Measurements from ENCODE around the gene SPATA6. TPM values are rescaled to one million over a fixed set of nuclear protein-coding genes. Genes with fewer than 3 reads are reported as not detected.

The SPATA6 gene

DNA sequence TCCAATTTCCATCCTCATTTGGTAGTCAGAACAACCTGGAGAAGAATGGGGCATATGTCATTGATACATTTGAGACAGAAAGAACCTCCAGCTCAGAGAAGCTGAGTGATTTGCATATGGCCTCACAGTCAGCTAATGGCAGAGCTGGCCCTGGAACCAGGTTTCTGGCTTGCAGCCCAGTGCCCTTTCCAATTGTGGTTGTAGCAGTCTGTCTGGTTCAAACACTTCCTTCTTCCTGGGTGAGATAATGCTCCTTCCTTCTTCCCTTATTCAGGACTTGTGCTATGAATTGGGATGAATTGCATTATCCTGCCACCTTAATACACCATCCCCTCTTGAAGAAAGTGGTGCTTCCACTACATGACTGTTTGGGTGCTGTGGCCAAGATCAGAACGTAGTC is 225.3 kb downstream of the SPATA6 start:
- H2AFZ ChIP-seq (ENCODE audit: low read length): no peak overlapping the region
- DNase-seq (ENCODE audit: low spot score): no peak
- H3K23ac ChIP-seq (ENCODE audit: low read depth, low read length, poor library complexity): no peak overlapping the region
- H3K27ac ChIP-seq (replicated peaks; ENCODE audit: low read length): no peak overlapping the region
- no peak overlapping the region for H3K18ac ChIP-seq (ENCODE audit: low read length)
- H4K8ac ChIP-seq (ENCODE audit: low read depth, low read length): no peak overlapping the region
- no peak overlapping the region for H3K4me2 ChIP-seq (ENCODE audit: insufficient read depth, low read length, poor library complexity, severe bottlenecking)
- H4K91ac ChIP-seq (ENCODE audit: low read depth, low read length, poor library complexity): no peak overlapping the region
- H3K36me3 ChIP-seq (replicated peaks in 1 of 2; ENCODE audit: control insufficient read depth in 2 of 2, insufficient read depth in 2 of 2, low read length in 2 of 2): no peaks in the 10 kb centered on the region
- no peak overlapping the region for H2BK12ac ChIP-seq (ENCODE audit: low read length)
- H3K4me3 ChIP-seq (ENCODE audit: low read length in 2 of 2): no peak overlapping the region
- no peaks in the 10 kb centered on the region for H3K79me1 ChIP-seq (ENCODE audit: low read depth, low read length)
- no peak overlapping the region for H3K14ac ChIP-seq (ENCODE audit: low read length)
- no peak overlapping the region for H2AK5ac ChIP-seq (ENCODE audit: low read depth, low read length)
- H2BK15ac ChIP-seq (ENCODE audit: low read length): no peak overlapping the region
- H3K9ac ChIP-seq (ENCODE audit: low read depth, low read length, poor library complexity): no peak overlapping the region
- H2BK5ac ChIP-seq (ENCODE audit: low read length): no peak overlapping the region
- no peaks in the 10 kb centered on the region for H3K27me3 ChIP-seq (ENCODE audit: control insufficient read depth in 3 of 3, insufficient read depth in 3 of 3, low read depth in 1 of 3, low read length in 3 of 3)
- no peaks in the 10 kb centered on the region for H3K9me3 ChIP-seq (replicated peaks in 1 of 2; ENCODE audit: control insufficient read depth in 2 of 2, insufficient read depth in 1 of 2, low read depth in 1 of 2, low read length in 2 of 2)
- no peak overlapping the region for H2BK120ac ChIP-seq (ENCODE audit: low read depth, low read length)
- H3K4me1 ChIP-seq (ENCODE audit: control insufficient read depth in 2 of 2, insufficient read depth in 1 of 2, low read depth in 1 of 2, low read length in 2 of 2): peaks cover 0 to 6% of the 10 kb centered on the region in 2 donors
- WGBS, 2 donors (ENCODE audit: extremely low coverage in 2 of 2, insufficient read length in 2 of 2, insufficient replicate concordance in 1 of 2): no CpG with 5 or more reads among the region's 1 CpG
- no peak overlapping the region for H3K4ac ChIP-seq (ENCODE audit: low read length)

Small RNA genes lying within 50 kb of the gene (small RNA-seq; reads per million reads assigned to genes)
- gene RNU4-61P (ENCODE audit: insufficient read depth) (not detected), gene RNU6-723P (ENCODE audit: insufficient read depth) (not detected)
